Measurements from ENCODE around the gene MICU1. TPM values are rescaled to one million over a fixed set of nuclear protein-coding genes. Genes with fewer than 3 reads are reported as not detected.

Gene MICU1
- total RNA-seq, 2 experiments from 2014 or later: 9.4 to 12.1 TPM

GRCh38 chr10:72485701-72486100 is 140.2 kb downstream of the MICU1 start:
- no peak for TF ChIP-seq CTCF (IDR thresholded peaks at IDR 0.05)
- no peak overlapping the region for H3K4me3 ChIP-seq (ENCODE audit: low read length)
- ChIA-PET CTCF (no interaction called here), POLR2A (no interaction called here)
- ATAC-seq (ENCODE audit: poor library complexity) (no peak), DNase-seq (no peak)
- no peaks in the 10 kb centered on the region for H3K27me3 ChIP-seq (ENCODE audit: control insufficient read depth in 1 of 2, insufficient read depth in 2 of 2, low read length in 2 of 2)
- H3K27ac Mint-ChIP-seq: no peak overlapping the region
- no peak overlapping the region for H3K4me3 Mint-ChIP-seq
- intact Hi-C loops (cut with DNase I, micrococcal nuclease): no loop called here
- H3K27ac ChIP-seq (ENCODE audit: low read depth in 1 of 2, low read length in 2 of 2): no peak overlapping the region
- H3K36me3 ChIP-seq (ENCODE audit: insufficient read depth, low read length): no peaks in the 10 kb centered on the region
- H3K27me3 Mint-ChIP-seq: no peaks in the 10 kb centered on the region
- H3K9me3 Mint-ChIP-seq: no peaks in the 10 kb centered on the region
- peaks cover 3% of the 10 kb centered on the region for H3K36me3 Mint-ChIP-seq (ENCODE audit: low read depth)
- no peaks in the 10 kb centered on the region for H3K4me1 ChIP-seq (ENCODE audit: insufficient read depth, low read length)
- no peaks in the 10 kb centered on the region for H3K4me1 Mint-ChIP-seq (ENCODE audit: low read depth)
- H3K9me3 ChIP-seq (ENCODE audit: control insufficient read depth in 1 of 2, insufficient read depth in 1 of 2, low read length in 2 of 2): no peaks in the 10 kb centered on the region

GRCh38 chr10:72484521-72484920 is 141.4 kb downstream of the MICU1 start:
- Histone ChIP-seq H3K36me3 (ENCODE audit: insufficient read depth, low read length) (no peaks in the 10 kb centered on the region), H3K4me1 (ENCODE audit: insufficient read depth, low read length) (no peaks in the 10 kb centered on the region), H3K27ac (ENCODE audit: low read depth in 1 of 2, low read length in 2 of 2) (no peak overlapping the region), H3K9me3 (ENCODE audit: control insufficient read depth in 1 of 2, insufficient read depth in 1 of 2, low read length in 2 of 2) (no peaks in the 10 kb centered on the region), H3K4me3 (ENCODE audit: low read length) (no peak overlapping the region), H3K27me3 (ENCODE audit: control insufficient read depth in 1 of 2, insufficient read depth in 2 of 2, low read length in 2 of 2) (no peaks in the 10 kb centered on the region)
- Mint-ChIP-seq H3K4me1 (ENCODE audit: low read depth) (no peaks in the 10 kb centered on the region), H3K36me3 (ENCODE audit: low read depth) (peaks cover 3% of the 10 kb centered on the region), H3K4me3 (no peak overlapping the region), H3K27ac (no peak overlapping the region), H3K27me3 (no peaks in the 10 kb centered on the region), H3K9me3 (no peaks in the 10 kb centered on the region)
- ATAC-seq (ENCODE audit: poor library complexity): no peak
- no peak for DNase-seq
- CTCF ChIA-PET: interaction anchor here (0.6 kb wide), 1 partner anchor 10 kb away, joined by 4 read pairs; no protein-coding TSS in a partner anchor
- TF ChIP-seq CTCF (IDR thresholded peaks at IDR 0.05): no peak
- intact Hi-C loops (cut with DNase I, micrococcal nuclease): no loop called here
- POLR2A ChIA-PET: no interaction called here

GRCh38 chr10:72483471-72483870 is 142.4 kb downstream of the MICU1 start:
- no peak for TF ChIP-seq CTCF (IDR thresholded peaks at IDR 0.05)
- Histone ChIP-seq H3K36me3 (ENCODE audit: insufficient read depth, low read length) (no peaks in the 10 kb centered on the region), H3K4me1 (ENCODE audit: insufficient read depth, low read length) (no peaks in the 10 kb centered on the region), H3K27me3 (ENCODE audit: control insufficient read depth in 1 of 2, insufficient read depth in 2 of 2, low read length in 2 of 2) (no peaks in the 10 kb centered on the region), H3K27ac (ENCODE audit: low read depth in 1 of 2, low read length in 2 of 2) (no peak overlapping the region), H3K9me3 (ENCODE audit: control insufficient read depth in 1 of 2, insufficient read depth in 1 of 2, low read length in 2 of 2) (no peaks in the 10 kb centered on the region), H3K4me3 (ENCODE audit: low read length) (no peak overlapping the region)
- Mint-ChIP-seq H3K9me3 (no peaks in the 10 kb centered on the region), H3K36me3 (ENCODE audit: low read depth) (peaks cover 8% of the 10 kb centered on the region), H3K27ac (no peak overlapping the region), H3K4me3 (no peak overlapping the region), H3K27me3 (no peaks in the 10 kb centered on the region), H3K4me1 (ENCODE audit: low read depth) (no peaks in the 10 kb centered on the region)
- ATAC-seq (ENCODE audit: poor library complexity): no peak
- CTCF ChIA-PET: interaction anchor here (0.6 to 0.9 kb wide), 2 partner anchors 9 to 11 kb away, joined by 3 read pairs; no protein-coding TSS in a partner anchor
- intact Hi-C loops (cut with DNase I, micrococcal nuclease): no loop called here
- peak in 1 of 14 experiments; percentile 11 for DNase-seq
- POLR2A ChIA-PET: no interaction called here
